MCF 10A (cell line): ENCODE measurements around the gene KRTAP12-1. TPM values are rescaled to one million over a fixed set of nuclear protein-coding genes. Genes with fewer than 3 reads are reported as not detected.

Experiments used
- BruUV-seq: library from RNA; stranded (reverse); fragments of 400-500 nt; replicated peaks from 2 replicates; lab custom pipeline; 2021; lab: Mats Ljungman, UMichigan
- CTCF ChIA-PET: fragments of 300-600 bp; sonication (Branson Sonifier 250); formaldehyde crosslinking; extraction: SDS; loops from one replicate; lab custom pipeline; 2021; ENCODE audit warnings: antibody characterized with exemption, inconsistent platforms; lab: Yijun Ruan, JAX
- POLR2A ChIA-PET: fragments of 300-600, 350-650 bp; sonication (Branson Sonifier 250); formaldehyde crosslinking; extraction: SDS; loops from one replicate; lab custom pipeline; 2020; ENCODE audit warnings: antibody characterized with exemption, inconsistent platforms; lab: Yijun Ruan, JAX
- DNase-seq: peaks from one replicate; pipeline ENCODE4 v3.0.0-alpha.2; 2018; ENCODE audit not compliant: unreplicated experiment
- H3K27ac Mint-ChIP-seq: one replicate; pipeline ENCODE4 v1.8.0; 2022; ENCODE audit warnings: mild to moderate bottlenecking, low read depth, mixed read lengths; ENCODE audit not compliant: unreplicated experiment
- H3K27me3 Mint-ChIP-seq: one replicate; pipeline ENCODE4 v1.8.0; 2022; ENCODE audit warnings: mixed read lengths; ENCODE audit not compliant: insufficient read depth, unreplicated experiment
- H3K36me3 Mint-ChIP-seq: one replicate; pipeline ENCODE4 v1.8.0; 2022; ENCODE audit warnings: mild to moderate bottlenecking, moderate library complexity, mixed read lengths; ENCODE audit not compliant: insufficient read depth, unreplicated experiment
- H3K4me1 Mint-ChIP-seq: one replicate; pipeline ENCODE4 v1.8.0; 2022; ENCODE audit warnings: mixed read lengths; ENCODE audit not compliant: insufficient read depth, unreplicated experiment
- H3K4me3 Mint-ChIP-seq: one replicate; pipeline ENCODE4 v1.8.0; 2022; ENCODE audit warnings: mild to moderate bottlenecking, moderate library complexity, mixed read lengths; ENCODE audit not compliant: unreplicated experiment
- H3K9me3 Mint-ChIP-seq: one replicate; pipeline ENCODE4 v1.8.0; 2022; ENCODE audit warnings: mixed read lengths; ENCODE audit not compliant: unreplicated experiment
- CTCF ChIP-seq: fragments of 200-600 bp; IDR thresholded peaks from one replicate; pipeline ENCODE4 v1.8.0; 2022; ENCODE audit warnings: antibody characterized with exemption, mild to moderate bottlenecking; ENCODE audit not compliant: unreplicated experiment
- intact Hi-C: fragments of 100-400 bp; cut with micrococcal nuclease; formaldehyde crosslinking; loops from 2 replicates; pipeline ENCODE4 v1.14.1; 2022
- total RNA-seq: library from RNA; stranded (reverse); gene quantifications from 2 replicates; pipeline ENCODE4 v1.2.3, GENCODE V29; 2022

KRTAP12-1 gene
- total RNA-seq, 1 experiment from 2014 or later, result not detected

DNA sequence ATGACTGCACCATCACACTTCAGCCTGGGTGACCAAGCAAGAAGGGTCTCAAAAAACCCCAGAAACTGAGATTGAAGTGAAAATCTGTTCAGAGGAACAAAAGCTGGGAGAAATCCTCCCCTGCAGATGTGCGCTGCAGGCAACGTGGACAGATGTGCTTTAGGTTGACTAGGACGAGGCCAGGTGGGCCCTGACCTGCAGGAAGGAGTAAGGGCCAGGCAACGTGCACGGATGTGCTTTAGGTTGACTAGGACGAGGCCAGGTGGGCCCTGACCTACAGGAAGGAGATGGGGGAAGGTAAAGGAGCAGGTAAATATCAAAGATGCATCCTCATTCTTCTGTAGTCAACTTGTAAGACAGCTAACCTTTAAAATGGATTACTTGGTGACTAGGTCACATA, 2.5 kb upstream of the KRTAP12-1 start:
- no peak for TF ChIP-seq CTCF
- H3K4me1 Mint-ChIP-seq, result no peaks in the 10 kb centered on the region
- CTCF ChIA-PET, result interaction anchor here (0.5 to 1.4 kb wide), 2 partner anchors 58 to 453 kb away, joined by 3 read pairs; no protein-coding TSS in a partner anchor
- no peak for DNase-seq
- H3K36me3 Mint-ChIP-seq, result no peaks in the 10 kb centered on the region
- H3K27ac Mint-ChIP-seq, result no peak overlapping the region
- H3K4me3 Mint-ChIP-seq, result no peak overlapping the region
- no TSS peak for BruUV-seq
- H3K9me3 Mint-ChIP-seq, result no peaks in the 10 kb centered on the region
- POLR2A ChIA-PET, result no interaction called here
- H3K27me3 Mint-ChIP-seq, result peaks cover 92% of the 10 kb centered on the region
- intact Hi-C loops, result no loop called here

DNA sequence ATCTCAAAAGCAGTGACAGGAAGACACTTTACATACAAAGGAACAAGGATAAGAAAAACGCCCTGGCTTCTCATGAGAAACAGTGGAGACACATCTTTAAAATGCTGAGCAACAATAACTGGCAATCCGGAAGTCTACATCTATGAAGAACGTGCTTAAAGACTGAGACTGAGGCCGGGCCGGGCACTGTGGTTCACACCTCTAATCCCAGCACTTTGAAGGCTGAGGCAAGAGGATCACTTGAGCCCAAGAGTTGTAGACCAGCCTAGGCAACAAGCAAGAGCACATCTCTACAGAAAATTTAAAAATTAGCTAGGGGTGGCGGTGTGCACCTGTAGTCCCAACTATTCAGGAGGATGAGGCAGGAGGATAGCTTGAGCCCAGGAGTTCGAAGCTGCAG, 2.1 kb upstream of the KRTAP12-1 start:
- Mint-ChIP-seq H3K27ac (no peak overlapping the region), H3K4me1 (no peaks in the 10 kb centered on the region), H3K4me3 (no peak overlapping the region), H3K27me3 (peaks cover 96% of the 10 kb centered on the region), H3K9me3 (no peaks in the 10 kb centered on the region), H3K36me3 (no peaks in the 10 kb centered on the region)
- CTCF ChIA-PET, result interaction anchor here (0.5 to 0.8 kb wide), 3 partner anchors 59 to 454 kb away, joined by 3 read pairs; no protein-coding TSS in a partner anchor
- DNase-seq, result no peak
- no TSS peak for BruUV-seq
- TF ChIP-seq CTCF, result no peak
- POLR2A ChIA-PET, result no interaction called here
- intact Hi-C loops, result no loop called here

DNA sequence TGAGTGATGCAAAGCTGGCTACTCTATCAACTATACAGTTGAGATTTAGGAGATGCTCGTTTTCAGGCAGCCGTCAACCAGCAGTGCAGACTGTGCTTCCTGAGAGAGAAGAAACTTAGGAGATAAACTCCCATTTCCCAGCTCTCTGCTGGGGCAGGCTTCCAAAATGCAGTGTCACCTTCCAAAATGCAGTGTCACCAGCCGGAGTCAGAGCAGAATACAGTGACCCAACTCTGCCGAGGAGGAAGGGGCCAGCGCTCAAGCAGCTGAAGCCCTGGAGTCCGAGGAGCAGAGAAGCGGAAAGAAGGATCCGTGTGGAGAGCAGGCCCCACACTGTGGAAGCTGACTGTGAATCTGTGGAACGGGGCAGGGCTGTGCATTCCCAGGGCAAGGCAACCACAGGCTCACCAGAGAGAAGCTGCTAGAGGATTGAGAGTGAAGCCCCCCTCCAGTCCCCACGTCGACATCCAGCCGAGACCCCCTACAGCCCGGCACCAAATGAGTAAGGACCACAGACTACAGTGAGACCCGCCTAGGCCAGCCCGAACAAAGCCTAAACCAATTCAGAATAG, 703 bp upstream of the KRTAP12-1 start:
- ChIA-PET CTCF (interaction anchor here (0.5 kb wide), 1 partner anchor 178 kb away, joined by 3 read pairs; no protein-coding TSS in a partner anchor), POLR2A (interaction anchor here (1.2 kb wide), 1 partner anchor 16 kb away, joined by 4 read pairs; the partner anchor contains the start of gene KRTAP12-2)
- H3K4me1 Mint-ChIP-seq, result no peaks in the 10 kb centered on the region
- H3K27ac Mint-ChIP-seq, result no peak overlapping the region
- no TSS peak for BruUV-seq
- no peak overlapping the region for H3K4me3 Mint-ChIP-seq
- no peaks in the 10 kb centered on the region for H3K9me3 Mint-ChIP-seq
- H3K36me3 Mint-ChIP-seq, result no peaks in the 10 kb centered on the region
- TF ChIP-seq CTCF, result no peak
- H3K27me3 Mint-ChIP-seq, result peaks cover 96% of the 10 kb centered on the region
- intact Hi-C loops, result no loop called here
- no peak for DNase-seq

GRCh38 chr21:44681152-44681551, 811 bp downstream of the KRTAP12-1 start:
- no peak for DNase-seq
- BruUV-seq, result no TSS peak
- POLR2A ChIA-PET, result no interaction called here
- H3K4me3 Mint-ChIP-seq, result no peak overlapping the region
- CTCF ChIA-PET, result no interaction called here
- no peaks in the 10 kb centered on the region for H3K9me3 Mint-ChIP-seq
- peaks cover 96% of the 10 kb centered on the region for H3K27me3 Mint-ChIP-seq
- no peaks in the 10 kb centered on the region for H3K36me3 Mint-ChIP-seq
- intact Hi-C loops, result no loop called here
- no peaks in the 10 kb centered on the region for H3K4me1 Mint-ChIP-seq
- no peak for TF ChIP-seq CTCF
- H3K27ac Mint-ChIP-seq, result no peak overlapping the region
